GM23248 (cell line): ENCODE data around the gene GNA14.

Experiments used
- EZH2 ChIP-seq: fragments of 200-600 bp; sonication (generic); IDR thresholded peaks from 2 replicates; pipeline ENCODE4 v1.6.1; 2018; ENCODE audit warnings: antibody characterized with exemption, mild to moderate bottlenecking; ENCODE audit not compliant: insufficient read depth, poor library complexity, severe bottlenecking
- EZH2phosphoT487 ChIP-seq: fragments of 200-600 bp; sonication (generic); IDR thresholded peaks from 2 replicates; pipeline ENCODE4 v1.6.1; 2018; ENCODE audit warnings: antibody characterized with exemption, moderate library complexity, mild to moderate bottlenecking, low read depth; ENCODE audit not compliant: insufficient read depth

- TF ChIP-seq EZH2 (no peak), EZH2phosphoT487 (no peak)
These were observed 15.5 kb downstream of the GNA14 start for GRCh38 chr9:77632652-77633051.
